H1 (cell line): ENCODE data around the gene LKAAEAR1. TPM values are rescaled to one million over a fixed set of nuclear protein-coding genes. Genes with fewer than 3 reads are reported as not detected.

Source experiments
- CTCF ChIA-PET: fragments of 300-600 bp; sonication (Branson Sonifier 250); formaldehyde crosslinking; loops from one replicate; lab custom pipeline; 2021; ENCODE audit not compliant: partially characterized antibody; lab: Charles Lee
- POLR2A ChIA-PET: fragments of 300-600 bp; sonication (Branson Sonifier 250); formaldehyde crosslinking; loops from one replicate; lab custom pipeline; 2021; ENCODE audit warnings: inconsistent platforms; ENCODE audit not compliant: partially characterized antibody; lab: Charles Lee
- DNase-seq, 2 experiments: peaks; one replicate each; pipeline versions ENCODE4 v3.0.0 to v3.0.0-alpha.2; 2010 to 2022; ENCODE audit warnings: low spot score in 2 of 2, low read depth in 1 of 2, mixed read lengths in 1 of 2
- FAIRE-seq: peaks from 2 replicates; lab custom pipeline; 2011; peaks lifted over from hg19 to GRCh38; lab: Jason Lieb, UNC
- H2AFZ ChIP-seq: 2 replicates; pipeline ENCODE4 v1.8.1; 2012; ENCODE audit warnings: low read length, inconsistent platforms
- H2AK5ac ChIP-seq: 2 replicates; pipeline ENCODE4 v1.6.1; 2013; ENCODE audit warnings: low read depth, low read length
- H2BK120ac ChIP-seq: replicated peaks from 2 replicates; pipeline ENCODE3; 2013; ENCODE audit warnings: low read depth, low read length, inconsistent platforms
- H2BK12ac ChIP-seq: 2 replicates; pipeline ENCODE4 v1.6.1; 2013; ENCODE audit warnings: low read depth, low read length
- H2BK15ac ChIP-seq: 2 replicates; pipeline ENCODE4 v1.6.1; 2013; ENCODE audit warnings: low read length
- H2BK20ac ChIP-seq: 2 replicates; pipeline ENCODE4 v1.6.1; 2013; ENCODE audit warnings: low read length
- H2BK5ac ChIP-seq: 2 replicates; pipeline ENCODE4 v1.6.1; 2013; ENCODE audit warnings: low read depth, low read length
- H3K14ac ChIP-seq: 2 replicates; pipeline ENCODE4 v1.6.1; 2013; ENCODE audit warnings: inconsistent platforms; ENCODE audit not compliant: insufficient read length
- H3K18ac ChIP-seq: 2 replicates; pipeline ENCODE4 v1.6.1; 2013; ENCODE audit warnings: low read length; ENCODE audit errors: extremely low read depth
- H3K23ac ChIP-seq: 2 replicates; pipeline ENCODE4 v1.6.1; 2013; ENCODE audit warnings: inconsistent platforms; ENCODE audit not compliant: insufficient read length
- H3K23me2 ChIP-seq: 2 replicates; pipeline ENCODE4 v1.6.1; 2013; ENCODE audit warnings: low read depth, low read length
- H3K27ac ChIP-seq: 2 replicates; pipeline ENCODE4 v1.6.1; 2011; ENCODE audit warnings: low read depth, low read length, inconsistent platforms
- H3K27me3 ChIP-seq, 4 experiments: replicated peaks in 1 of 4; 1 replicate in 1 of 4; 2 replicates in 3 of 4; pipeline versions ENCODE4 v1.6.1 to v1.8.1; 2011 to 2013; ENCODE audit warnings: low read length in 3 of 4, mild to moderate bottlenecking in 3 of 4, inconsistent platforms in 2 of 4, mixed read lengths in 2 of 4, moderate library complexity in 1 of 4; ENCODE audit not compliant: control insufficient read depth in 3 of 4, insufficient read depth in 3 of 4; ENCODE audit errors: extremely low read depth in 1 of 4
- H3K36me3 ChIP-seq, 4 experiments: 2 replicates each; pipeline versions ENCODE4 v1.6.1 to v1.8.1; 2011 to 2013; ENCODE audit warnings: mild to moderate bottlenecking in 4 of 4, low read length in 3 of 4, moderate library complexity in 2 of 4, control low read depth in 1 of 4, inconsistent platforms in 1 of 4; ENCODE audit not compliant: insufficient read depth in 4 of 4, control insufficient read depth in 2 of 4
- H3K4ac ChIP-seq: replicated peaks from 2 replicates; pipeline ENCODE3; 2013; ENCODE audit warnings: low read length, low read depth, mixed read lengths, inconsistent platforms; ENCODE audit not compliant: insufficient read length
- H3K4me1 ChIP-seq, 4 experiments: replicated peaks in 1 of 4; 1 replicate in 1 of 4; 2 replicates in 3 of 4; pipeline versions ENCODE4 v1.6.1 to v1.8.1; 2011 to 2013; ENCODE audit warnings: low read length in 3 of 4, inconsistent platforms in 2 of 4, mixed read lengths in 1 of 4; ENCODE audit not compliant: insufficient read depth in 4 of 4, control insufficient read depth in 3 of 4
- H3K4me2 ChIP-seq, 2 experiments: 2 replicates each; pipeline versions ENCODE4 v1.6.1 to v1.8.1; 2011 to 2013; ENCODE audit warnings: low read depth in 2 of 2, low read length in 2 of 2, control low read depth in 1 of 2, inconsistent platforms in 1 of 2, mild to moderate bottlenecking in 1 of 2; ENCODE audit not compliant: insufficient read depth in 1 of 2
- H3K4me3 ChIP-seq, 4 experiments: fragments of 200-600, 300-600 bp in 1 of 4; sonication (generic), shearing (Covaris generic), sonication (Bioruptor Twin) in 1 of 4; 2 replicates each; pipeline versions ENCODE4 v1.5.1 to v1.8.1; 2011 to 2016; ENCODE audit warnings: low read length in 4 of 4, low read depth in 3 of 4, control low read depth in 2 of 4, inconsistent platforms in 2 of 4, mild to moderate bottlenecking in 2 of 4, mixed read lengths in 1 of 4, moderate library complexity in 1 of 4; ENCODE audit not compliant: insufficient read depth in 2 of 4; ENCODE audit errors: extremely low read depth in 1 of 4
- H3K56ac ChIP-seq: replicated peaks from 2 replicates; pipeline ENCODE3; 2013; ENCODE audit warnings: low read depth, mild to moderate bottlenecking, mixed read lengths, low read length, inconsistent platforms; ENCODE audit not compliant: insufficient read length
- H3K79me1 ChIP-seq: 2 replicates; pipeline ENCODE4 v1.6.1; 2013; ENCODE audit warnings: low read depth, low read length, control low read depth
- H3K79me2 ChIP-seq, 2 experiments: 2 replicates each; pipeline versions ENCODE4 v1.6.1 to v1.8.1; 2012 to 2013; ENCODE audit warnings: low read length in 2 of 2, mild to moderate bottlenecking in 2 of 2, inconsistent platforms in 1 of 2; ENCODE audit not compliant: insufficient read depth in 2 of 2, control insufficient read depth in 1 of 2
- H3K9ac ChIP-seq, 4 experiments: replicated peaks in 1 of 4; 1 replicate in 1 of 4; 2 replicates in 3 of 4; pipeline versions ENCODE4 v1.6.1 to v1.8.1; 2011 to 2013; ENCODE audit warnings: low read depth in 3 of 4, low read length in 3 of 4, control low read depth in 2 of 4, mild to moderate bottlenecking in 2 of 4, moderate library complexity in 2 of 4, inconsistent platforms in 1 of 4; ENCODE audit errors: extremely low read depth in 1 of 4
- H3K9me3 ChIP-seq, 2 experiments: 2 replicates each; pipeline versions ENCODE4 v1.6.1 to v1.8.1; 2012 to 2013; ENCODE audit warnings: mild to moderate bottlenecking in 2 of 2, moderate library complexity in 2 of 2, control low read depth in 1 of 2, inconsistent platforms in 1 of 2, low read depth in 1 of 2, low read length in 1 of 2, mixed read lengths in 1 of 2; ENCODE audit not compliant: insufficient read depth in 2 of 2
- H4K20me1 ChIP-seq, 2 experiments: replicated peaks in 1 of 2; 2 replicates each; pipeline versions ENCODE3 to v1.8.1; 2011 to 2013; ENCODE audit warnings: inconsistent platforms in 2 of 2, low read length in 2 of 2, mild to moderate bottlenecking in 1 of 2; ENCODE audit not compliant: insufficient read depth in 2 of 2, control insufficient read depth in 1 of 2
- H4K5ac ChIP-seq: 2 replicates; pipeline ENCODE4 v1.6.1; 2013; ENCODE audit warnings: low read length, low read depth, mixed read lengths, inconsistent platforms; ENCODE audit not compliant: insufficient read length
- H4K8ac ChIP-seq: 2 replicates; pipeline ENCODE4 v1.8.0; 2013; ENCODE audit warnings: mild to moderate bottlenecking, moderate library complexity, low read length, inconsistent platforms; ENCODE audit not compliant: insufficient read depth; ENCODE audit errors: extremely low read depth
- H4K91ac ChIP-seq: replicated peaks from 2 replicates; pipeline ENCODE3; 2013; ENCODE audit warnings: low read length, mixed read lengths, inconsistent platforms; ENCODE audit not compliant: insufficient read length
- CBX5 ChIP-seq: fragments of 300-800, 300-1000 bp; sonication (generic); IDR thresholded peaks from 2 replicates; pipeline ENCODE4 v1.7.1; 2016; ENCODE audit warnings: antibody characterized with exemption, low read length, low read depth
- EZH2 ChIP-seq: fragments of 200-600 bp; sonication (generic); IDR thresholded peaks from 2 replicates; pipeline ENCODE4 v1.7.1; 2012; ENCODE audit warnings: low read depth, mild to moderate bottlenecking, moderate library complexity, low read length, inconsistent platforms; ENCODE audit not compliant: severe bottlenecking
- GTF2F1 ChIP-seq: IDR thresholded peaks from 2 replicates; pipeline ENCODE4 v1.6.1; 2012; ENCODE audit warnings: low read depth, low read length, improper control_type of control experiment, borderline replicate concordance
- NANOG ChIP-seq: IDR thresholded peaks from 2 replicates; pipeline ENCODE4 v1.6.1; 2011; ENCODE audit warnings: low read length, low read depth, mild to moderate bottlenecking, inconsistent platforms; ENCODE audit not compliant: insufficient read depth, poor library complexity, severe bottlenecking
- PHF8 ChIP-seq: fragments of 200-600 bp; sonication (generic); conservative IDR thresholded peaks from 2 replicates; pipeline ENCODE4 v1.7.1; 2012; ENCODE audit warnings: low read depth, mild to moderate bottlenecking, inconsistent platforms, low read length, moderate library complexity
- POLR2A ChIP-seq, 2 experiments: IDR thresholded peaks; 1 replicate in 1 of 2; 2 replicates in 1 of 2; pipeline ENCODE4 v1.6.1; 2011; ENCODE audit warnings: low read depth in 2 of 2, low read length in 2 of 2, mild to moderate bottlenecking in 2 of 2; ENCODE audit errors: control extremely low read depth in 1 of 2
- SIN3A ChIP-seq, 2 experiments: IDR thresholded peaks in 1 of 2; conservative IDR thresholded peaks in 1 of 2; 2 replicates each; pipeline ENCODE4 v1.6.1; 2011 to 2012; ENCODE audit warnings: low read length in 2 of 2, improper control_type of control experiment in 1 of 2, low read depth in 1 of 2, mild to moderate bottlenecking in 1 of 2
- SP4 ChIP-seq: IDR thresholded peaks from 2 replicates; pipeline ENCODE4 v1.6.1; 2012; ENCODE audit warnings: low read length, inconsistent platforms
- SRF ChIP-seq: IDR thresholded peaks from 2 replicates; pipeline ENCODE4 v1.6.1; 2011; ENCODE audit warnings: mild to moderate bottlenecking, low read depth, low read length, moderate library complexity
- TCF12 ChIP-seq: IDR thresholded peaks from 2 replicates; pipeline ENCODE4 v1.6.1; 2011; ENCODE audit warnings: low read depth, mild to moderate bottlenecking, low read length
- WGBS, 2 experiments: shearing (Covaris generic) in 1 of 2; methylation state at CpG; one replicate each; pipeline versions ENCODE4 v1.1.6 to v1.1.7; 2013 to 2015; ENCODE audit warnings: low lambda C conversion rate in 2 of 2, mixed read lengths in 2 of 2, inconsistent platforms in 1 of 2, low coverage in 1 of 2, missing lambda C conversion rate in 1 of 2; ENCODE audit not compliant: insufficient replicate concordance in 2 of 2, insufficient coverage in 1 of 2, insufficient read length in 1 of 2; ENCODE audit errors: extremely low coverage in 1 of 2, missing lambda C conversion rate in 1 of 2; 5-methylcytosine and 5-hydroxymethylcytosine counted together
- polyA plus RNA-seq, 7 experiments: library from polyadenylated mRNA; depleted of rRNA in 3 of 7; stranded (reverse) in 5 of 7; unstranded in 2 of 7; fragments of >200 nt in 5 of 7; fragments of 200-250 nt in 2 of 7; gene quantifications; 1 replicate in 5 of 7; 2 replicates in 1 of 7; 4 replicates in 1 of 7; pipeline versions ENCODE4 v1.2.1 to v1.2.3, GENCODE V29; 2011 to 2013; ENCODE audit warnings: missing spikeins in 2 of 7, mixed read lengths in 2 of 7
- total RNA-seq: library from RNA; stranded (reverse); fragmentation: NEBNext Ultra II Directional; extraction: Animal tissue kit (Norgen Biotek cat#: 25700); gene quantifications from 2 replicates; pipeline ENCODE4 v1.2.1, GENCODE V29; 2021
- TF ChIP-seq, protein P1 (sequence below): IDR thresholded peaks from 2 replicates; pipeline ENCODE4 v1.6.1; 2012; ENCODE audit warnings: inconsistent platforms

The LKAAEAR1 gene
- total and polyA plus RNA-seq, 2 of the 8 experiments (the other 6 are each of a cell fraction or from before 2014, with no cell fraction given): 0.41 to 0.53 TPM

- no peak within 1 kb of the TSS for H3K23ac ChIP-seq
- no peak for DNase-seq
- H3K4me2 ChIP-seq: peak within 1 kb of the TSS; percentile 50 to 66
- no peak within 1 kb of the TSS for H2BK5ac ChIP-seq
- peaks cover 0 to 35% (median 11%) of the 10 kb centered on the region in 4 experiments; a peak in 6 of 7 replicates for H3K4me1 ChIP-seq
- no peak within 1 kb of the TSS for H2AFZ ChIP-seq
- no peak for FAIRE-seq
- peaks cover 0 to 10% (median 0%) of the 10 kb centered on the region in 4 experiments; a peak in 1 of 8 replicates for H3K36me3 ChIP-seq
- H3K4ac ChIP-seq: no peak within 1 kb of the TSS
- no peak within 1 kb of the TSS for H2BK120ac ChIP-seq
- 0% methylated on average over 4 of the region's 111 CpGs; no CpG with 5 or more reads in 1 of the 2 experiments for WGBS, 2 experiments
- peaks cover 44 to 74% (median 62%) of the 10 kb centered on the region in 4 experiments for H3K27me3 ChIP-seq
- no peak within 1 kb of the TSS for H3K56ac ChIP-seq
- H2BK20ac ChIP-seq: no peak within 1 kb of the TSS
- H3K9me3 ChIP-seq: no peaks in the 10 kb centered on the region
- CTCF ChIA-PET: interaction anchor here (0.6 to 15.0 kb wide), 5 partner anchors 10 to 70 kb away, joined by 3 to 139 read pairs (median 25); partner anchors contain the start of genes LKAAEAR1, OPRL1 and RGS19
- H2AK5ac ChIP-seq: 0 out of 2 replicates have a peak within 1 kb of the TSS, but pooled peaks have one; percentile 39
- peak within 1 kb of the TSS; percentile 72; the same call in 1 of the 2 replicates for H2BK15ac ChIP-seq
- no peak within 1 kb of the TSS for H2BK12ac ChIP-seq
- H4K91ac ChIP-seq: no peak within 1 kb of the TSS
- H3K14ac ChIP-seq: no peak within 1 kb of the TSS
- H3K79me1 ChIP-seq: no peaks in the 10 kb centered on the region
- peaks cover 4% of the 10 kb centered on the region; the same call in 1 of the 2 replicates for H3K23me2 ChIP-seq
- H3K4me3 ChIP-seq: peak within 1 kb of the TSS in 3 of 4 experiments; percentile 5 to 50 (median 16); a peak in 4 of 8 replicates
- POLR2A ChIA-PET: interaction anchor here (1.0 to 2.0 kb wide), 2 partner anchors 10 to 206 kb away, joined by 3 to 9 read pairs; partner anchors contain the start of gene PCMTD2
- no peaks in the 10 kb centered on the region for H4K20me1 ChIP-seq
- no peak within 1 kb of the TSS for H4K5ac ChIP-seq
- H3K27ac ChIP-seq: no peak within 1 kb of the TSS
- H3K18ac ChIP-seq: no peak within 1 kb of the TSS; the same call in 1 of the 2 replicates
- H3K9ac ChIP-seq: no peak within 1 kb of the TSS
- no peaks in the 10 kb centered on the region for H3K79me2 ChIP-seq
- no peak within 1 kb of the TSS; the same call in none of the 2 replicates for H4K8ac ChIP-seq
- TF ChIP-seq SP4: no peak
- TF ChIP-seq, protein P1, sequence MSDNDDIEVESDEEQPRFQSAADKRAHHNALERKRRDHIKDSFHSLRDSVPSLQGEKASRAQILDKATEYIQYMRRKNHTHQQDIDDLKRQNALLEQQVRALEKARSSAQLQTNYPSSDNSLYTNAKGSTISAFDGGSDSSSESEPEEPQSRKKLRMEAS: no peak
- TF ChIP-seq NANOG: no peak
- no peak for TF ChIP-seq EZH2
- no peak for TF ChIP-seq SRF
- TF ChIP-seq CBX5: no peak
- no peak for TF ChIP-seq TCF12
- TF ChIP-seq SIN3A (conservative IDR thresholded peaks at IDR 0.05 in 1 of 2, IDR thresholded peaks at IDR 0.05 in 1 of 2; ENCODE audit: low read depth in 1 of 2, low read length in 2 of 2): no peak
- TF ChIP-seq GTF2F1: no peak
- no peak for TF ChIP-seq POLR2A (IDR thresholded peaks at IDR 0.05; ENCODE audit: control extremely low read depth in 1 of 2, low read depth in 2 of 2, low read length in 2 of 2)
- no peak for TF ChIP-seq PHF8
Observed at GRCh38 chr20:64049060-64049877, 34.9 kb downstream of the LKAAEAR1 start, which contains the start of gene SOX18. TSS of gene SOX18 (minus strand) at chr20:64049639. CDS start at chr20:64049516, 123 bp downstream.
